WTC11 (cell line): ENCODE measurements around the gene ZDHHC15. TPM values are rescaled to one million over a fixed set of nuclear protein-coding genes. Genes with fewer than 3 reads are reported as not detected.
"Not testable (repeated sequence)": the region's sequence is repeated elsewhere in the genome, so short reads cannot be mapped to it uniquely, and the experiment has no call there.

ENCODE experiments used
- ATAC-seq: fragments of 200-7000 bp; cut with Tn5 transposase; 2 replicates; pipeline ENCODE4 v1.10.0; 2021; ENCODE audit warnings: mild to moderate bottlenecking, moderate library complexity
- CTCF ChIA-PET: fragments of 300-600 bp; sonication (Branson Sonifier 250); formaldehyde crosslinking; loops from one replicate; lab custom pipeline; 2021; ENCODE audit warnings: antibody characterized with exemption; lab: Charles Lee
- POLR2A ChIA-PET: fragments of 350-600 bp; sonication (Branson Sonifier 250); formaldehyde crosslinking; loops from one replicate; lab custom pipeline; 2021; ENCODE audit warnings: antibody characterized with exemption; lab: Charles Lee
- DNase-seq: peaks from one replicate; pipeline ENCODE4 v3.0.0; 2021; ENCODE audit warnings: low spot score
- H3K27ac Mint-ChIP-seq: 2 replicates; pipeline ENCODE4 v1.8.0; 2021; ENCODE audit warnings: mixed read lengths
- H3K27me3 Mint-ChIP-seq: 2 replicates; pipeline ENCODE4 v1.8.0; 2021; ENCODE audit warnings: low read depth, mild to moderate bottlenecking, moderate library complexity, mixed read lengths
- H3K36me3 Mint-ChIP-seq: 2 replicates; pipeline ENCODE4 v1.8.0; 2021; ENCODE audit warnings: mixed read lengths
- H3K4me1 Mint-ChIP-seq: 2 replicates; pipeline ENCODE4 v1.8.0; 2022; ENCODE audit warnings: mixed read lengths
- H3K4me3 Mint-ChIP-seq: 2 replicates; pipeline ENCODE4 v1.8.0; 2021; ENCODE audit warnings: mild to moderate bottlenecking, moderate library complexity, mixed read lengths
- H3K9me3 Mint-ChIP-seq: 2 replicates; pipeline ENCODE4 v1.8.0; 2021; ENCODE audit warnings: mixed read lengths
- ATF1 ChIP-seq: sonication (generic); formaldehyde crosslinking; IDR thresholded peaks from 2 replicates; pipeline ENCODE4 v1.8.1; 2023; ENCODE audit warnings: mild to moderate bottlenecking, moderate library complexity, missing genetic modification reagents
- FOXJ3 ChIP-seq: sonication (generic); formaldehyde crosslinking; IDR thresholded peaks from 2 replicates; pipeline ENCODE4 v1.9.0; 2021; ENCODE audit warnings: missing genetic modification reagents, mild to moderate bottlenecking, borderline replicate concordance
- MXD4 ChIP-seq: fragments of 250-450 bp; sonication (Bioruptor Pico); IDR thresholded peaks from 2 replicates; pipeline ENCODE4 v1.8.0; 2021; ENCODE audit warnings: mild to moderate bottlenecking, moderate library complexity, borderline replicate concordance
- NFATC4 ChIP-seq: fragments of 250-450 bp; sonication (Bioruptor Pico); IDR thresholded peaks from 2 replicates; pipeline ENCODE4 v1.9.0; 2021; ENCODE audit warnings: mild to moderate bottlenecking
- PREB ChIP-seq: sonication (generic); formaldehyde crosslinking; IDR thresholded peaks from 2 replicates; pipeline ENCODE4 v1.8.1; 2022; ENCODE audit warnings: mild to moderate bottlenecking, missing genetic modification reagents, moderate library complexity, borderline replicate concordance
- RELA ChIP-seq: sonication (generic); formaldehyde crosslinking; IDR thresholded peaks from 2 replicates; pipeline ENCODE4 v1.8.1; 2022; ENCODE audit warnings: missing genetic modification reagents, mild to moderate bottlenecking, borderline replicate concordance
- TCF7 ChIP-seq: sonication (generic); formaldehyde crosslinking; IDR thresholded peaks from 2 replicates; pipeline ENCODE4 v1.8.0; 2022; ENCODE audit warnings: mild to moderate bottlenecking, low read depth, missing genetic modification reagents, moderate library complexity
- ZNF138 ChIP-seq: sonication (generic); formaldehyde crosslinking; conservative IDR thresholded peaks from 2 replicates; pipeline ENCODE4 v1.8.1; 2022; ENCODE audit warnings: mild to moderate bottlenecking, moderate library complexity, missing genetic modification reagents
- ZNF219 ChIP-seq: sonication (generic); formaldehyde crosslinking; IDR thresholded peaks from 2 replicates; pipeline ENCODE4 v1.8.0; 2023; ENCODE audit warnings: missing genetic modification reagents, mild to moderate bottlenecking, borderline replicate concordance
- ZSCAN18 ChIP-seq: fragments of 250-450 bp; sonication (Bioruptor Pico); IDR thresholded peaks from 2 replicates; pipeline ENCODE4 v2.1.2; 2022; ENCODE audit warnings: mild to moderate bottlenecking, moderate library complexity
- total RNA-seq: library from RNA; stranded (reverse); gene quantifications from 3 replicates; pipeline ENCODE4 v1.2.3, GENCODE V29; 2021
- TF ChIP-seq, protein P1 (sequence below): sonication (generic); formaldehyde crosslinking; IDR thresholded peaks from 2 replicates; pipeline ENCODE4 v1.8.0; 2022; ENCODE audit warnings: missing genetic modification reagents
- TF ChIP-seq, protein P2 (sequence below): sonication (generic); formaldehyde crosslinking; IDR thresholded peaks from 2 replicates; pipeline ENCODE4 v1.8.1; 2022; ENCODE audit warnings: low read depth, mild to moderate bottlenecking, moderate library complexity, missing genetic modification reagents, borderline replicate concordance
- TF ChIP-seq, protein P3 (sequence below): sonication (generic); formaldehyde crosslinking; IDR thresholded peaks from 2 replicates; pipeline ENCODE4 v1.8.0; 2023; ENCODE audit warnings: missing genetic modification reagents, mild to moderate bottlenecking, borderline replicate concordance

ZDHHC15 gene
- total RNA-seq, 1 experiment from 2014 or later, result 1.5 TPM

GRCh38 chrX:75421688-75422230 is 101.1 kb downstream of the ZDHHC15 start:
- Mint-ChIP-seq H3K27me3 (no peaks in the 10 kb centered on the region), H3K4me1 (no peaks in the 10 kb centered on the region), H3K27ac (no peak overlapping the region), H3K4me3 (no peak overlapping the region), H3K9me3 (no peaks in the 10 kb centered on the region), H3K36me3 (no peaks in the 10 kb centered on the region)
- ChIA-PET POLR2A (no interaction called here), CTCF (no interaction called here)
- TF ChIP-seq, protein P1, sequence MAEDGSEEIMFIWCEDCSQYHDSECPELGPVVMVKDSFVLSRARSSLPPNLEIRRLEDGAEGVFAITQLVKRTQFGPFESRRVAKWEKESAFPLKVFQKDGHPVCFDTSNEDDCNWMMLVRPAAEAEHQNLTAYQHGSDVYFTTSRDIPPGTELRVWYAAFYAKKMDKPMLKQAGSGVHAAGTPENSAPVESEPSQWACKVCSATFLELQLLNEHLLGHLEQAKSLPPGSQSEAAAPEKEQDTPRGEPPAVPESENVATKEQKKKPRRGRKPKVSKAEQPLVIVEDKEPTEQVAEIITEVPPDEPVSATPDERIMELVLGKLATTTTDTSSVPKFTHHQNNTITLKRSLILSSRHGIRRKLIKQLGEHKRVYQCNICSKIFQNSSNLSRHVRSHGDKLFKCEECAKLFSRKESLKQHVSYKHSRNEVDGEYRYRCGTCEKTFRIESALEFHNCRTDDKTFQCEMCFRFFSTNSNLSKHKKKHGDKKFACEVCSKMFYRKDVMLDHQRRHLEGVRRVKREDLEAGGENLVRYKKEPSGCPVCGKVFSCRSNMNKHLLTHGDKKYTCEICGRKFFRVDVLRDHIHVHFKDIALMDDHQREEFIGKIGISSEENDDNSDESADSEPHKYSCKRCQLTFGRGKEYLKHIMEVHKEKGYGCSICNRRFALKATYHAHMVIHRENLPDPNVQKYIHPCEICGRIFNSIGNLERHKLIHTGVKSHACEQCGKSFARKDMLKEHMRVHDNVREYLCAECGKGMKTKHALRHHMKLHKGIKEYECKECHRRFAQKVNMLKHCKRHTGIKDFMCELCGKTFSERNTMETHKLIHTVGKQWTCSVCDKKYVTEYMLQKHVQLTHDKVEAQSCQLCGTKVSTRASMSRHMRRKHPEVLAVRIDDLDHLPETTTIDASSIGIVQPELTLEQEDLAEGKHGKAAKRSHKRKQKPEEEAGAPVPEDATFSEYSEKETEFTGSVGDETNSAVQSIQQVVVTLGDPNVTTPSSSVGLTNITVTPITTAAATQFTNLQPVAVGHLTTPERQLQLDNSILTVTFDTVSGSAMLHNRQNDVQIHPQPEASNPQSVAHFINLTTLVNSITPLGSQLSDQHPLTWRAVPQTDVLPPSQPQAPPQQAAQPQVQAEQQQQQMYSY (CRISPR knock-in tag), result no peak
- TF ChIP-seq TCF7 (CRISPR knock-in tag) (no peak), RELA (no peak), FOXJ3 (CRISPR knock-in tag) (no peak), ZNF138 (no peak), ATF1 (CRISPR knock-in tag) (no peak), ZNF219 (CRISPR knock-in tag) (no peak)
- ATAC-seq, result no peak
- no peak for DNase-seq

GRCh38 chrX:75407153-75407552 is 115.7 kb downstream of the ZDHHC15 start:
- not testable (repeated sequence) for H3K4me1 Mint-ChIP-seq, ATAC-seq
- H3K36me3 Mint-ChIP-seq, result peaks cover 30% of the 10 kb centered on the region

GRCh38 chrX:75390470-75390869 is 132.4 kb downstream of the ZDHHC15 start:
- CTCF ChIA-PET, result no interaction called here
- Mint-ChIP-seq H3K4me3 (no peak overlapping the region), H3K27me3 (no peaks in the 10 kb centered on the region), H3K4me1 (peaks cover 4% of the 10 kb centered on the region; the same call in 1 of the 2 replicates), H3K27ac (no peak overlapping the region), H3K36me3 (peaks cover 12% of the 10 kb centered on the region), H3K9me3 (peaks cover 25% of the 10 kb centered on the region)
- TF ChIP-seq, protein P2, sequence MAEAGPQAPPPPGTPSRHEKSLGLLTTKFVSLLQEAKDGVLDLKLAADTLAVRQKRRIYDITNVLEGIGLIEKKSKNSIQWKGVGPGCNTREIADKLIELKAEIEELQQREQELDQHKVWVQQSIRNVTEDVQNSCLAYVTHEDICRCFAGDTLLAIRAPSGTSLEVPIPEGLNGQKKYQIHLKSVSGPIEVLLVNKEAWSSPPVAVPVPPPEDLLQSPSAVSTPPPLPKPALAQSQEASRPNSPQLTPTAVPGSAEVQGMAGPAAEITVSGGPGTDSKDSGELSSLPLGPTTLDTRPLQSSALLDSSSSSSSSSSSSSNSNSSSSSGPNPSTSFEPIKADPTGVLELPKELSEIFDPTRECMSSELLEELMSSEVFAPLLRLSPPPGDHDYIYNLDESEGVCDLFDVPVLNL, result no peak
- TF ChIP-seq TCF7 (CRISPR knock-in tag) (no peak), MXD4 (CRISPR knock-in tag) (no peak)
- POLR2A ChIA-PET, result no interaction called here
- DNase-seq (no peak), ATAC-seq (no peak)

More at GRCh38 chrX:75407153-75407552, 115.7 kb downstream of the ZDHHC15 start:
- DNase-seq, H3K27ac Mint-ChIP-seq, H3K4me3 Mint-ChIP-seq, CTCF ChIA-PET, POLR2A ChIA-PET, H3K27me3 Mint-ChIP-seq: not testable (repeated sequence)
- H3K9me3 Mint-ChIP-seq, result peaks cover 32% of the 10 kb centered on the region

DNA sequence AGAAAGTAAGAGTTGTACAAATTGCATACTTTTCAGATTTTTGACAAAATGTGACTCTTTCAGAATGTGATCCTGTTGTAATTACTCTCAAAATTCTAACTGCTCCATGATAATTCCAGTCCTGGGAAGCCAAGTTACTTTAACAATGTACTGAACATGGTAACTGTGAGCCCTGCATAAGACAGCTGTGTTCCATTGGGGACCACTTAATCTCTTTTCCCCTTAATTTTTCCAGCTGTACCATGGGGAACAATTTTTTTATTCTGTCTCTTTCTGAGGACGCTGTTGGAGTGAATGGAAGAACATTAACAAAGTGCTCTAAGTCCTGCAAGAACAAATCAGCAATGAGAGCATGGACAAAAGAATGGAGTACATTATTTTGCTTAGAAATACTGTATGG is 153.1 kb downstream of the ZDHHC15 start:
- Mint-ChIP-seq H3K27me3 (no peaks in the 10 kb centered on the region), H3K27ac (no peak overlapping the region), H3K9me3 (peaks cover 10% of the 10 kb centered on the region; the same call in 1 of the 2 replicates), H3K4me1 (no peaks in the 10 kb centered on the region), H3K4me3 (no peak overlapping the region), H3K36me3 (peaks cover 12% of the 10 kb centered on the region; the same call in 1 of the 2 replicates)
- ATAC-seq (no peak), DNase-seq (no peak)
- ChIA-PET CTCF (no interaction called here), POLR2A (no interaction called here)
- no peak for TF ChIP-seq NFATC4 (CRISPR knock-in tag)
- TF ChIP-seq, protein P3, sequence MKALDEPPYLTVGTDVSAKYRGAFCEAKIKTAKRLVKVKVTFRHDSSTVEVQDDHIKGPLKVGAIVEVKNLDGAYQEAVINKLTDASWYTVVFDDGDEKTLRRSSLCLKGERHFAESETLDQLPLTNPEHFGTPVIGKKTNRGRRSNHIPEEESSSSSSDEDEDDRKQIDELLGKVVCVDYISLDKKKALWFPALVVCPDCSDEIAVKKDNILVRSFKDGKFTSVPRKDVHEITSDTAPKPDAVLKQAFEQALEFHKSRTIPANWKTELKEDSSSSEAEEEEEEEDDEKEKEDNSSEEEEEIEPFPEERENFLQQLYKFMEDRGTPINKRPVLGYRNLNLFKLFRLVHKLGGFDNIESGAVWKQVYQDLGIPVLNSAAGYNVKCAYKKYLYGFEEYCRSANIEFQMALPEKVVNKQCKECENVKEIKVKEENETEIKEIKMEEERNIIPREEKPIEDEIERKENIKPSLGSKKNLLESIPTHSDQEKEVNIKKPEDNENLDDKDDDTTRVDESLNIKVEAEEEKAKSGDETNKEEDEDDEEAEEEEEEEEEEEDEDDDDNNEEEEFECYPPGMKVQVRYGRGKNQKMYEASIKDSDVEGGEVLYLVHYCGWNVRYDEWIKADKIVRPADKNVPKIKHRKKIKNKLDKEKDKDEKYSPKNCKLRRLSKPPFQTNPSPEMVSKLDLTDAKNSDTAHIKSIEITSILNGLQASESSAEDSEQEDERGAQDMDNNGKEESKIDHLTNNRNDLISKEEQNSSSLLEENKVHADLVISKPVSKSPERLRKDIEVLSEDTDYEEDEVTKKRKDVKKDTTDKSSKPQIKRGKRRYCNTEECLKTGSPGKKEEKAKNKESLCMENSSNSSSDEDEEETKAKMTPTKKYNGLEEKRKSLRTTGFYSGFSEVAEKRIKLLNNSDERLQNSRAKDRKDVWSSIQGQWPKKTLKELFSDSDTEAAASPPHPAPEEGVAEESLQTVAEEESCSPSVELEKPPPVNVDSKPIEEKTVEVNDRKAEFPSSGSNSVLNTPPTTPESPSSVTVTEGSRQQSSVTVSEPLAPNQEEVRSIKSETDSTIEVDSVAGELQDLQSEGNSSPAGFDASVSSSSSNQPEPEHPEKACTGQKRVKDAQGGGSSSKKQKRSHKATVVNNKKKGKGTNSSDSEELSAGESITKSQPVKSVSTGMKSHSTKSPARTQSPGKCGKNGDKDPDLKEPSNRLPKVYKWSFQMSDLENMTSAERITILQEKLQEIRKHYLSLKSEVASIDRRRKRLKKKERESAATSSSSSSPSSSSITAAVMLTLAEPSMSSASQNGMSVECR (CRISPR knock-in tag), result no peak
- TF ChIP-seq PREB (CRISPR knock-in tag), result no peak
- no peak for TF ChIP-seq ZSCAN18 (CRISPR knock-in tag)
